Cardiac muscle cell (in vitro differentiated cells and primary cell): ENCODE results near the gene SMIM29. TPM values are rescaled to one million over a fixed set of nuclear protein-coding genes. Genes with fewer than 3 reads are reported as not detected.

Experiments used
- DNase-seq, 2 donors: peaks; one replicate each; pipeline versions ENCODE4 v3.0.0 to v3.0.0-alpha.2; 2010 to 2017; ENCODE audit warnings: low read depth in 1 of 2, low spot score in 1 of 2
- H3K27ac ChIP-seq: fragments of 200-600 bp; sonication (generic); 2 replicates; pipeline ENCODE4 v1.5.1; 2016
- H3K27me3 ChIP-seq: fragments of 200-600 bp; sonication (generic); 2 replicates; pipeline ENCODE4 v1.6.0; 2016; ENCODE audit warnings: control low read depth
- H3K36me3 ChIP-seq: fragments of 200-600 bp; sonication (generic); 2 replicates; pipeline ENCODE4 v1.5.1; 2016; ENCODE audit warnings: control low read depth
- H3K4me1 ChIP-seq: fragments of 200-600 bp; sonication (generic); 2 replicates; pipeline ENCODE4 v1.8.1; 2017; ENCODE audit warnings: low read depth, mild to moderate bottlenecking, mixed run types
- H3K4me3 ChIP-seq: fragments of 200-600 bp; sonication (generic); 2 replicates; pipeline ENCODE4 v1.5.1; 2016; ENCODE audit warnings: mild to moderate bottlenecking
- H3K9me3 ChIP-seq: fragments of 200-600 bp; sonication (generic); 2 replicates; pipeline ENCODE4 v1.5.1; 2017; ENCODE audit warnings: low read depth, mild to moderate bottlenecking, control low read depth
- polyA plus RNA-seq: library from polyadenylated mRNA; unstranded; fragments of >200 nt; fragmentation: Nextera tagmentation; extraction: Ambion mirVana; gene quantifications from 2 replicates; pipeline ENCODE4 v1.2.1, GENCODE V29; 2016
- total RNA-seq: library from RNA; depleted of rRNA; stranded (reverse); fragments of >200 nt; gene quantifications from 2 replicates; pipeline ENCODE4 v1.2.3, GENCODE V29; 2016
- TF ChIP-seq, protein P1 (sequence below): IDR thresholded peaks from 2 replicates; pipeline ENCODE4 v1.5.1; 2012; ENCODE audit warnings: low read depth, mild to moderate bottlenecking, low read length

The SMIM29 gene
- total and polyA plus RNA-seq, 2 experiments from 2014 or later: 13.4 to 14.7 TPM

DNA sequence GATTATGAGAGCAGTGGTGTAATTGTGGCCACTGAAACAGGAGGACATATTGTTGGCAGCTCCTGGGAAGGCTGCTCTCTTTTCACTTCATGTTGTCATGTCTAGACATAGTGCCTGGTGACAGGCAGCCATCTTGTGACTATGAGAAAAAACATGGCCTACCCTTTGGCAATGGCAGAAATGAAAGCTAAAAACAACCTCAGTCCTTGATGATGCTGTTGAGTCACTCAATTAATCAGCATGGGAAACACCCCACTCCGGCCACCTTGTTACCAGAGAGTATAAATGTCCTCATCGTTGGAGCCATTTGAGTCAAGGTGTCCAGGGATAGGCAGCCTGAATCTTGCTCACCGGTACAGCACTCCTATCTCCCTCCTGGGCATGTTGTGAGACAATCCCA lies 43.3 kb downstream of the SMIM29 start:
- TF ChIP-seq, protein P1, sequence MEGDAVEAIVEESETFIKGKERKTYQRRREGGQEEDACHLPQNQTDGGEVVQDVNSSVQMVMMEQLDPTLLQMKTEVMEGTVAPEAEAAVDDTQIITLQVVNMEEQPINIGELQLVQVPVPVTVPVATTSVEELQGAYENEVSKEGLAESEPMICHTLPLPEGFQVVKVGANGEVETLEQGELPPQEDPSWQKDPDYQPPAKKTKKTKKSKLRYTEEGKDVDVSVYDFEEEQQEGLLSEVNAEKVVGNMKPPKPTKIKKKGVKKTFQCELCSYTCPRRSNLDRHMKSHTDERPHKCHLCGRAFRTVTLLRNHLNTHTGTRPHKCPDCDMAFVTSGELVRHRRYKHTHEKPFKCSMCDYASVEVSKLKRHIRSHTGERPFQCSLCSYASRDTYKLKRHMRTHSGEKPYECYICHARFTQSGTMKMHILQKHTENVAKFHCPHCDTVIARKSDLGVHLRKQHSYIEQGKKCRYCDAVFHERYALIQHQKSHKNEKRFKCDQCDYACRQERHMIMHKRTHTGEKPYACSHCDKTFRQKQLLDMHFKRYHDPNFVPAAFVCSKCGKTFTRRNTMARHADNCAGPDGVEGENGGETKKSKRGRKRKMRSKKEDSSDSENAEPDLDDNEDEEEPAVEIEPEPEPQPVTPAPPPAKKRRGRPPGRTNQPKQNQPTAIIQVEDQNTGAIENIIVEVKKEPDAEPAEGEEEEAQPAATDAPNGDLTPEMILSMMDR: no peak
- no peaks in the 10 kb centered on the region for H3K36me3 ChIP-seq
- H3K9me3 ChIP-seq: no peaks in the 10 kb centered on the region
- no peak for DNase-seq
- no peaks in the 10 kb centered on the region for H3K4me1 ChIP-seq
- no peak overlapping the region for H3K27ac ChIP-seq
- no peak overlapping the region for H3K4me3 ChIP-seq
- H3K27me3 ChIP-seq: no peaks in the 10 kb centered on the region

DNA sequence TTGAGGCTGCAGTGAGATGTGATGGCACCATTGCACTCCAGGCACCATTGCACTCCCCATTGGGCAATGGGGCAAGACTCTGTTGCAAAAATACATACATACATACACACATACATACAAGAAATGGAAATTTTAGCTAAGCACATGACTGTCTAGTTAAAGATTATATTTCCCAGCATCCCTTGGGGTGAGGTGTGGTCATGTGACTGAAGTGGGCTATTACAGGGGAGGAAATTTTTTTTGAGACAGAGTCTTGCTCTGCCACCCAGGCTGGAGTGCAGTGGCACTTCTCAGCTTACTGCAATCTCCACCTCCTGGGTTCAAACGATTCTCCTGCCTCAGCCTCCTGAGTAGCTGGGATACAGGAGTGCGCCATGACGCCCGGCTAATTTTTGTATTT lies 44.1 kb downstream of the SMIM29 start:
- Histone ChIP-seq H3K27ac (no peak overlapping the region), H3K9me3 (no peaks in the 10 kb centered on the region), H3K4me3 (no peak overlapping the region), H3K27me3 (no peaks in the 10 kb centered on the region), H3K4me1 (no peaks in the 10 kb centered on the region), H3K36me3 (no peaks in the 10 kb centered on the region)
- TF ChIP-seq, protein P1: no peak
- no peak for DNase-seq

DNA sequence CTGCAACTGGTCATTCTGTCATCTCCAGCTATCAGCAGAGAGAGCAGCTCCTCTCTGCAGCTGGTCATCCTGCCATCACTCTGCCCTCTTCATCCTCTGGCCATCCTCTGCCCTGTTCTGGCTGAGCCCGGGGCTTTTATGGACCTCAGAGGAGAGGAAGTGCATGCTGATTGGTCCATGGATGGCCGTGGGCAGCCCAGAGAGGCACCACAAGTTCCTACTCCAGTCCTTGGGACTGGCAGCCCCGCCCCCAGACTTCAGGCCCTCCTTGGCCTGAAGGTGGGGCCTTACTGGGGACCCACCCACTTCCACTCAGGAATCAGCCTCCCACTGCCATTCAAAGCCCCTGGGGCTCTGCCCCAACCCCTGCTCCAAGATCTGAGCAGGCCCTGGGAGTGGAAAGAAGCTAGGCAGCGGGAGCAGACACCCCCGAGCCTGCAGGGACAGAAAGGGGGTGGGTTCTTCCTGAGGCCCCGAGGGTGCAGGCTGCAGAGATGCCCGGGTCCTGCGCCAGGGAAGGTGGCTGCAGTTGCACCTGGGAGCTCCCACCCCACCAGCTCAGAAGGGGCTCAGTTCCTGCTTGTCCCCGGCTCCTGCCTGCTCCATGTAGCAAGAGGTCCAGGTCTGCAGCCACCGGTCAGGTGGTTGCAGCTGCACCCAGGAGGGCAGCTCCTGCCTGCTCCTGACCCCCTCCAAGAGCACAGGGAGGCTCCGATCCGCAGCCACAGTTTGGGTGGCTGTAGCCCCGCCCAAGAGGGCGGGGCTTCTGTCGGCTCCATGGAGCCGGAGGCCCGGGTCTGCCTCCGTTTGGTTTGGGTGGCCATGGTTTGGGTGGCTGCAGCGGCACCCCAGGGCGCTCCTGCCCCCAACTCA lies 46.2 kb downstream of the SMIM29 start:
- TF ChIP-seq, protein P1: no peak
- H3K9me3 ChIP-seq: no peaks in the 10 kb centered on the region
- H3K27ac ChIP-seq: no peak overlapping the region
- no peaks in the 10 kb centered on the region for H3K27me3 ChIP-seq
- DNase-seq: no peak
- no peak overlapping the region for H3K4me3 ChIP-seq
- H3K36me3 ChIP-seq: no peaks in the 10 kb centered on the region
- H3K4me1 ChIP-seq: no peaks in the 10 kb centered on the region

DNA sequence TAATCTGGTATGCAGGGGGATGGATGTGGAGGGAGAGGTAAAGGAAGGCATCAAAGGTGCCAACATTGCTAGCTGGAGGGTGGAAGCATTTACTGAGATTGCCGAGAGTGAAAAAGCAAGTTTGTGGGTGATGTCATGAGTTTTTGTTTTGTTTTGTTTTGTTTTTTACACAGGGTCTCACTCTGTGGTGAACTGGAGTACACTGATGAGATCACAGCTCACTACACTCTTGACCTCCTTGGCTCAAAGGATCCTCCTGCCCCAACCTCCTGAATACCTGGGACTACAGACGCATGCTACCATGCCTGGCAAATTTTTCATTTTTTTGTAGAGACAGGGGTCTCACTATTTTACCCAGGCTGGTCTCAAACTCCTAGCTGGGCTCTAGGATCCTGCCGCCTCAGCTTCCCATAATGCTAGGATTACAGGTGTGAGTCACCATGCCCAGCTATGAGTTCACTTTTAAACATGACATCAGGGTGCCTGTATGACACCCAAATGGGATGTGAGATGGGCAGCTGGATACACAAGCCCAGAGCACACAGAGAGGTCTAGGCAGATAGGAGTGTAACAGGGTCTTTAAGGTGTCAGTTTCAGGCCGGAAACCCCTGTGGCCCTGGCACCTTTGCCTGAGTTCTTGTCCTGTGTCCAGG lies 47.2 kb downstream of the SMIM29 start:
- no peak overlapping the region for H3K4me3 ChIP-seq
- no peaks in the 10 kb centered on the region for H3K36me3 ChIP-seq
- no peaks in the 10 kb centered on the region for H3K27me3 ChIP-seq
- DNase-seq: no peak
- H3K9me3 ChIP-seq: no peaks in the 10 kb centered on the region
- H3K4me1 ChIP-seq: no peaks in the 10 kb centered on the region
- no peak overlapping the region for H3K27ac ChIP-seq
- TF ChIP-seq, protein P1: no peak

DNA sequence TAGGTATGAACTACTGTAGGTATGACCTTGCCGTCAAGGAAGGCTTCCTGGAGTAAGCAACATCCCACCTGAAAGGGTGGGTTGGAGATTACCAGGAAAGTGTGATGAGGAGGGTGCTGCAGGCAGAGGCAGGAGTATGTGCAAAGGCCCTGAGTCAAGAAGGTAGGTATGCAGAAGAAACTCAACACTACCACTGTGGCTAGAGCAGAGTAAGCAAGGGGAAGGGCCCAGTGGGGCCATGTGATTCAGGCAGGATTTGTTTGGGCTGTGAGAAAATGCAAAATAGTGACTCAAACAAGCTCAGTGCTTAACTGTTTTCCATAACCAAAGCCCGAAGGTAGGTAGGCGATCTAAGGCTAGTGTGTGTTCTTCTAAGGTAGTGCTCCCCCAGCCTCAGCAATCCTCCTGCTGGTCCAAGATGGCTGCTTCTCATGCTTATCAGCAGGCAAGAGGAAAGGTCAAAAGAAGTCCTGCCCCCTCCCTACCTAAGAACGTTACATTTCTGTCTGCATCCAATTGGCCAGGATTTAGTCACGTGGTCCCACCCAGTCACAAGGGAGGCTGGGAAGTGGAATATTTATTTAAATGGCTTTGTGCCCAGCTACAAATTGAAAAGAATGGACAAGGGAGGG lies 48.4 kb downstream of the SMIM29 start:
- H3K36me3 ChIP-seq: no peaks in the 10 kb centered on the region
- H3K27ac ChIP-seq: no peak overlapping the region
- no peak for DNase-seq

More for the DNA sequence above, 48.4 kb downstream of the SMIM29 start:
- no peaks in the 10 kb centered on the region for H3K27me3 ChIP-seq
- no peak overlapping the region for H3K4me3 ChIP-seq
- TF ChIP-seq, protein P1: no peak
- no peaks in the 10 kb centered on the region for H3K4me1 ChIP-seq
- no peaks in the 10 kb centered on the region for H3K9me3 ChIP-seq
